Aorta (tissue), 5 donors: ENCODE data around the gene U2AF2. TPM values are rescaled to one million over a fixed set of nuclear protein-coding genes. Genes with fewer than 3 reads are reported as not detected.

Experiments used
- ATAC-seq: fragments of 200-7000 bp; cut with Tn5 transposase; one replicate; pipeline ENCODE4 v1.9.1; 2022; ENCODE audit warnings: moderate library complexity; ENCODE audit not compliant: low FRiP score
- DNase-seq, 2 donors: peaks; one replicate each; pipeline ENCODE4 v3.0.0-alpha.2; 2020
- H3K27ac ChIP-seq, 2 donors: one replicate each; pipeline ENCODE4 v1.5.1; 2013; ENCODE audit warnings: low read length in 2 of 2, mild to moderate bottlenecking in 2 of 2, moderate library complexity in 2 of 2, control low read depth in 1 of 2, inconsistent platforms in 1 of 2, low read depth in 1 of 2
- H3K27me3 ChIP-seq, 2 donors: one replicate each; pipeline ENCODE4 v1.6.1; 2013; ENCODE audit warnings: control low read depth in 1 of 2, low read length in 1 of 2, mild to moderate bottlenecking in 1 of 2, moderate library complexity in 1 of 2; ENCODE audit not compliant: insufficient read depth in 2 of 2, control insufficient read depth in 1 of 2
- H3K36me3 ChIP-seq, 2 donors: one replicate each; pipeline ENCODE4 v1.6.1; 2013; ENCODE audit warnings: control low read depth in 1 of 2, low read length in 1 of 2, mild to moderate bottlenecking in 1 of 2; ENCODE audit not compliant: insufficient read depth in 2 of 2, control insufficient read depth in 1 of 2
- H3K4me1 ChIP-seq, 2 donors: one replicate each; pipeline ENCODE4 v1.6.1; 2013; ENCODE audit warnings: low read length in 2 of 2, control low read depth in 1 of 2, mild to moderate bottlenecking in 1 of 2, moderate library complexity in 1 of 2; ENCODE audit not compliant: insufficient read depth in 2 of 2, control insufficient read depth in 1 of 2
- H3K4me3 ChIP-seq, 2 donors: one replicate each; pipeline ENCODE4 v1.5.1; 2013; ENCODE audit warnings: low read length in 2 of 2, control low read depth in 1 of 2, mild to moderate bottlenecking in 1 of 2
- H3K9me3 ChIP-seq: one replicate; pipeline ENCODE4 v1.6.1; 2013; ENCODE audit warnings: mild to moderate bottlenecking, low read length; ENCODE audit not compliant: control insufficient read depth
- WGBS, 2 donors: extraction: QIAGEN DNeasy Blood & Tissue Kit; methylation state at CpG; one replicate each; pipeline ENCODE4 v1.1.7; 2013; 5-methylcytosine and 5-hydroxymethylcytosine counted together
- intact Hi-C, 2 donors: fragments of 100-400 bp; cut with DNase I; formaldehyde crosslinking; loops; one replicate each; pipeline versions ENCODE4 v1.14.2 to v1.15.0; 2022
- polyA plus RNA-seq, 2 donors: library from polyadenylated mRNA; stranded (reverse); fragments of 200-250 nt; gene quantifications; one replicate each; pipeline ENCODE4 v1.2.3, GENCODE V29; 2013
- total RNA-seq, 2 donors: library from RNA; stranded (reverse); fragmentation: NEBNext Ultra II Directional; extraction: Animal tissue kit (Norgen Biotek cat#: 25700); gene quantifications; one replicate each; pipeline ENCODE4 v1.2.1, GENCODE V29; 2021
- donor health status: healthy with polysubstance abuse.
- donor health status: Bipolar disorder and iron deficiency.
- donor health status: DM: no; HTN: no; CAD: no.
- donor health status: DM: no; HTN: no; CAD: no.
- donor health status: DM: yes; HTN: yes; CAD: no.

U2AF2 gene
- total and polyA plus RNA-seq, 4 donors = 40.6 to 129 (median 89.5) TPM

DNA sequence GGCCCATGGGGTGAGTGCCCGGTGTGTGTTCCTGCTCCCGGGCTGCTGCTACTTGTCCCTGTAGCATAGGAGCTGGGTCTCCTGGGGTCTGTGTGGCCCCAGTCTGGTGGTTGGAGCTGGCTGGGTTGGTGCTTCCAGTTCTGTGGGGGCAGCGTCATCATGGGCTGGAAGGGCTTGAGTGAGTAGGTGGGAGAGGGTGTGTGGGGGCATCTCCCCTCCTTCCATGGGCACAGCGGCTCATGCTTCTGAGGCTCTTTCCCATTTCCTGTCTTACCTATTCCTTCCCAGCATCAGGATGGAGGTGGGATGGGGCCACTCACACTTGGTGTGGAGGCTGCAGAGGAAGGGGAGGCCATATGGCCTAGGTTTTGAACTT, 12.2 kb downstream of the U2AF2 start:
- no peak for ATAC-seq
- 90 to 93% methylated on average over 4 of the region's 4 CpGs for WGBS, 2 donors
- DNase-seq = no peak
- H3K36me3 ChIP-seq = peaks cover 6 to 21% of the 10 kb centered on the region in 2 donors
- no peak overlapping the region for H3K4me3 ChIP-seq
- intact Hi-C loops = no loop called here
- H3K4me1 ChIP-seq = no peaks in the 10 kb centered on the region
- H3K27ac ChIP-seq = no peak overlapping the region
- no peaks in the 10 kb centered on the region for H3K27me3 ChIP-seq
- no peaks in the 10 kb centered on the region for H3K9me3 ChIP-seq

DNA sequence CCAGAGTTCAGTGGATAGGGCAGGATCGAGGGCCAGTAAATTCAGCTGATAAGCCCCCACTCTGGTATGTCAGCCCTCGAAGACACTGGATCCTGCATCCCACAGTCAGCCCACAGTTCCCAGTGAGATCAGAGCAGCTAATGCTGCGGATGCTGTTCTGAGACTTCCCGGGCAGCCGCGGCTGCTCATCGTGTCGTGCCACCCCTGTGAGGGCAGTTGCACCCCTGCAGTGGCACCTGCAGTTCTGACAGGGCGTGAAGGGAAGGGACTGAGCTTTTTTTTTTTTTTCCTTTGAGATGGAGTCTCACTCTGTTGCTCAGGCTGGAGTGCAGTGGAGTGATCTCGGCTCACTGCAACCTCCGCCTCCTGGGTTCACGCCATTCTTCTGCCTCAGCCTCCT, 12.7 kb downstream of the U2AF2 start:
- intact Hi-C loops = no loop called here
- no peaks in the 10 kb centered on the region for H3K27me3 ChIP-seq
- no peak for ATAC-seq
- H3K4me3 ChIP-seq = no peak overlapping the region
- H3K27ac ChIP-seq = no peak overlapping the region
- no peaks in the 10 kb centered on the region for H3K4me1 ChIP-seq
- WGBS, 2 donors = 83 to 84% methylated on average over 12 of the region's 12 CpGs
- H3K36me3 ChIP-seq = peaks cover 6 to 21% of the 10 kb centered on the region in 2 donors
- DNase-seq = no peak
- H3K9me3 ChIP-seq = no peaks in the 10 kb centered on the region

GRCh38 chr19:55667958-55668357, 13.1 kb downstream of the U2AF2 start:
- H3K27ac ChIP-seq = no peak overlapping the region
- DNase-seq (no peak), ATAC-seq (no peak)
- H3K27me3 ChIP-seq = no peaks in the 10 kb centered on the region
- intact Hi-C loops = no loop called here
- no peak overlapping the region for H3K4me3 ChIP-seq
- 75 to 79% methylated on average over 11 of the region's 11 CpGs for WGBS, 2 donors
- H3K4me1 ChIP-seq = no peaks in the 10 kb centered on the region
- H3K9me3 ChIP-seq = no peaks in the 10 kb centered on the region
- H3K36me3 ChIP-seq = peaks cover 3 to 18% of the 10 kb centered on the region in 2 donors

DNA sequence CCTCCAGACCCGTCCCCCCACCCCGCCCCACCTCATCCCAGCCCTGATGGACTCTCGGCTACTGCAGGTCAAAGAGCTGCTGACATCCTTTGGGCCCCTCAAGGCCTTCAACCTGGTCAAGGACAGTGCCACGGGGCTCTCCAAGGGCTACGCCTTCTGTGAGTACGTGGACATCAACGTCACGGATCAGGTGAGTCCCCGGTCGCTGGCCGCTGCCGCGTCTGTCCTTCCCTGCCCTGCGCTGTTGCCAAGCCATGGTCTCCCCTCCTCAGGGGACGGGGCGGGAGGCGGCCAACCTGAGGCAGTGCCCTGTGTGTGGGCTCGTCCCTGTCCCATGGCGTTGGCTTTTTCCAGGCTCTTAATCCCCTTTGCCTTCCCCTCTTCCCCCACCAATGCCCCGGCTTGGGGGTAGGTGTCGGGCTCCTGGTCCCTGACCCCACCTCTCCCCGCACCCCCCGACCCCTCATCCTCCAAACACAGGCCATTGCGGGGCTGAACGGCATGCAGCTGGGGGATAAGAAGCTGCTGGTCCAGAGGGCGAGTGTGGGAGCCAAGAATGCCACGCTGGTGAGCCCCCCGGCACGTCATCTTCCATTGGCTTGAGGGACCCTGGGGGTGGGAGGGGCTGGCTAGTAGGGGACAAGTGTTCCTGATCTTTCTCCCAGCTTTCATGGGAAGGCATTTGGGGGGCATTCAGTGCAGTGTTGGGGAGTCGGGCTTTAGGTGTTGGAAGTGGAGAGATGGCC, 13.9 kb downstream of the U2AF2 start:
- peaks cover 3 to 12% of the 10 kb centered on the region in 2 donors for H3K36me3 ChIP-seq
- DNase-seq (peak in 1 of 2 donors; percentile 43), ATAC-seq (no peak)
- H3K4me3 ChIP-seq = no peak overlapping the region
- 86 to 87% methylated on average over 30 of the region's 30 CpGs for WGBS, 2 donors
- intact Hi-C loops = no loop called here
- H3K27me3 ChIP-seq = no peaks in the 10 kb centered on the region
- H3K27ac ChIP-seq = no peak overlapping the region
- no peaks in the 10 kb centered on the region for H3K4me1 ChIP-seq
- no peaks in the 10 kb centered on the region for H3K9me3 ChIP-seq

GRCh38 chr19:55669418-55670279, 14.8 kb downstream of the U2AF2 start:
- Histone ChIP-seq H3K4me1 (no peaks in the 10 kb centered on the region), H3K9me3 (no peaks in the 10 kb centered on the region), H3K27me3 (no peaks in the 10 kb centered on the region), H3K36me3 (peaks cover 3 to 12% of the 10 kb centered on the region in 2 donors), H3K27ac (no peak overlapping the region), H3K4me3 (no peak overlapping the region)
- WGBS, 2 donors = 87% methylated on average over 41 to 43 of the region's 43 CpGs
- intact Hi-C loops = no loop called here
- DNase-seq (peak in 1 of 2 donors; percentile 34), ATAC-seq (no peak)

DNA sequence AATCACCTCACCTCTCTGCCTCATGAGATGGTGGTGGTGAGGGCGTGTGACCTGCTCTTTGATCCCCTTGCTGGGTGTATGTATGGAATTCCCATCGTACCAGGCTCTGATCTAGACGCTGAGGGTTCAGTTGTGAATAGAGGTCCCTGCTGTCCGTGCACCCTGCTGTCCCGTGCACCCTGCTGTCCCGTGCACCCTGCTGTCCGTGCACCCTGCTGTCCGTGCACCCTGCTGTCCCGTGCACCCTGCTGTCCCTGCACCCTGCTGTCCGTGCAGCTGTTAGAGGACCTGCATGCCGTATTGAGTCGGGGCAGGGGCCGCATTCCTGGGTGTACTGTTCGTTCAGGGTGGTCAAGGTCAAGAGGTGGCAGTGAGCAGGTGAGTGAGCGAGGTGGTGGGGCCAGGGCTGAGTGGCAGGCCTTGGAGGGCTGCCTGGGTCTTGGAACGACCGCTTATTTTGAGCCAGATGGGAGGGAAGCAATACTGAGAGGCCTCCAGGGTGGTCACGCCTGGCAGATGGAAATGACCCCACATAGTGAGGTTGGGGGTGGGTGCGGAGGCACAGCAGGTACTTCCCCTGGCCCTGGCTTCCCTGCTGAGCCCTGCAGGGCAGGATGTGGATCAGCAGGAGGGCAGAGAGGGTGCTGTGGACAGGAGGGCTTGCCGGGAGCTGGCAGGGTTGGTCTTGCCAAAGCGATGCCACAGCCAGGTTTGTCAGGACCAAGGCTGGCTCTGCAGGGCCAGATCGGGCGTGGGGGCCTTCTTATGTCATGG, 15.6 kb downstream of the U2AF2 start:
- Histone ChIP-seq H3K4me3 (no peak overlapping the region), H3K27ac (no peak overlapping the region), H3K36me3 (peaks cover 3 to 12% of the 10 kb centered on the region in 2 donors), H3K27me3 (no peaks in the 10 kb centered on the region), H3K4me1 (no peaks in the 10 kb centered on the region), H3K9me3 (no peaks in the 10 kb centered on the region)
- peak; percentile 59 for ATAC-seq
- 78% methylated on average over 23 of the region's 23 CpGs for WGBS, 2 donors
- peak; percentile 47 to 88 for DNase-seq
- intact Hi-C loops = no loop called here

DNA sequence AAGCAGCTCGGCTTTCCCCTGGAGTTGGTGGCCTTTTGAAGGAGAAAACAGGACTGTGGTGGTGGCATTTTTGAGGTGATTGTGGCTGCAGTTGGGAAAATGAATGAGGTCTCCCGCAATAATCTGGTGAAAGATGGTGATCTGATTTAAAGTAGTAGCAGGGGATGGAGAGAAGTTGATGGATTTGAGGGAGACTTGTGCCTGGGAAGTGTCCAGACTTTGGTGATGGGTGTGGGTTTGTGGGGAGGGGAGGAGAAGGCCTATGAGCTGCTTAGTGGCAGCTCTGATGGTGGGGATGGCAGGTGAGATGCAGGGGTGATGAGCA, 16.2 kb downstream of the U2AF2 start:
- peaks cover 3 to 12% of the 10 kb centered on the region in 2 donors for H3K36me3 ChIP-seq
- H3K4me1 ChIP-seq = no peaks in the 10 kb centered on the region
- no peaks in the 10 kb centered on the region for H3K9me3 ChIP-seq
- DNase-seq (no peak), ATAC-seq (no peak)
- H3K4me3 ChIP-seq = no peak overlapping the region
- intact Hi-C loops = no loop called here
- WGBS, 2 donors = 60 to 65% methylated on average over 2 of the region's 2 CpGs
- H3K27ac ChIP-seq = no peak overlapping the region
- no peaks in the 10 kb centered on the region for H3K27me3 ChIP-seq

DNA sequence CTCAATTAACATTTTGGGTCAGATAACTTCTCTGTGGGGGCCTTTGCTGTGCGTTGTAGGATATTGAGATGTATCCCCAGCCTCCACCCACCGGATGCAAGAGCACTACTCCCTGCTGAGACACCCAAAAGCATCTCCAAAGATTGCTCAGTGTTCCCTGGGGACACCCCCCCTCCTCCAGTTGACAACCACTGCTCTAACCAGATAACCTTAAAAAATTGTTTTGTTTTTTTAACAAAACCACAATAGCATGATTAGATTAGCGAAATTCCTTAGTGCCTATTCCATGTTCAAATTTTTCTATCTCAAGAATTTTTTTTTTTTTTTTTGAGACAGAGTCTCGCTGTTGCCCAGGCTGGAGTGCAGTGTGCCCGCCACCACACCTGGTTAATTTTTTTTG, 17.6 kb downstream of the U2AF2 start:
- Histone ChIP-seq H3K9me3 (no peaks in the 10 kb centered on the region), H3K4me1 (no peaks in the 10 kb centered on the region), H3K36me3 (peaks cover 3 to 7% of the 10 kb centered on the region in 2 donors), H3K27ac (no peak overlapping the region), H3K27me3 (no peaks in the 10 kb centered on the region), H3K4me3 (no peak overlapping the region)
- ATAC-seq (no peak), DNase-seq (no peak)
- intact Hi-C loops = no loop called here
- 82 to 85% methylated on average over 5 of the region's 5 CpGs for WGBS, 2 donors
